Germinal center (tissue), 1 donor: Measurements from ENCODE around the gene ADAM21.
"Not testable (repeated sequence)": the region's sequence is repeated elsewhere in the genome, so short reads cannot be mapped to it uniquely, and the experiment has no call there.

ENCODE experiments used
- DNase-seq: peaks from one replicate; pipeline ENCODE4 v3.0.0; 2012; ENCODE audit warnings: mixed read lengths, low spot score

ADAM21 gene

DNA sequence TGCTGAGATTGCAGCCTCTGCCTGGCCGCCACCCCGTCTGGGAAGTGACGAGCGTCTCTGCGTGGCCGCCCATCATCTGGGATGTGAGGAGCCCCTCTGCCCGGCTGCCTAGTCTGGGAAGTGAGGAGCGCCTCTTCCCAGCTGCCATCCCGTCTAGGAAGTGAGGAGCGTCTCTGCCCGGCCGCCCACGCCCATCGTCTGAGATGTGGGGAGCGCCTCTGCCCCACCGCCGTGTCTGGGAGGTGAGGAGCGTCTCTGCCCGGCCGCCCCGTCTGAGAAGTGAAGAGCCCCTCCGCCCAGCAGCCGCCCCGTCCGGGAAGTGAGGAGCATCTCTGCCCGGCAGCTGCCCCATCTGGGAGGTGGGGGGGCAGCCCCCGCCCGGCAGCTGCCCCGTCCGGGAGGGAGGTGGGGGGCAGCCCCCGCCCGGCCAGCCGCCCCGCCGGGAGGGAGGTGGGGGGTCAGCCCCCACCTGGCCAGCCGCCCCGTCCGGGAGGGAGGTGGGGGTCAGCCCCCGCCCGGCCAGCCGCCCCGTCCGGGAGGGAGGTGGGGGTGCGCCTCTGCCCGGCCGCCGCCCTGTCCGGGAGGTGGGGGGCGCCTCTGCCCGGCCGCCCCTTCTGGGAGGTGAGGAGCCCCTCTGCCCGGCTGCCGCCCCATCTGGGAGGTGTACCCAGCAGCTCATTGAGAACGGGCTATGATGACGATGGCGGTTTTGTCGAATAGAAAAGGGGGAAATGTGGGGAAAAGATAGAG, 25.6 kb downstream of the ADAM21 start:
- not testable (repeated sequence) for DNase-seq

DNA sequence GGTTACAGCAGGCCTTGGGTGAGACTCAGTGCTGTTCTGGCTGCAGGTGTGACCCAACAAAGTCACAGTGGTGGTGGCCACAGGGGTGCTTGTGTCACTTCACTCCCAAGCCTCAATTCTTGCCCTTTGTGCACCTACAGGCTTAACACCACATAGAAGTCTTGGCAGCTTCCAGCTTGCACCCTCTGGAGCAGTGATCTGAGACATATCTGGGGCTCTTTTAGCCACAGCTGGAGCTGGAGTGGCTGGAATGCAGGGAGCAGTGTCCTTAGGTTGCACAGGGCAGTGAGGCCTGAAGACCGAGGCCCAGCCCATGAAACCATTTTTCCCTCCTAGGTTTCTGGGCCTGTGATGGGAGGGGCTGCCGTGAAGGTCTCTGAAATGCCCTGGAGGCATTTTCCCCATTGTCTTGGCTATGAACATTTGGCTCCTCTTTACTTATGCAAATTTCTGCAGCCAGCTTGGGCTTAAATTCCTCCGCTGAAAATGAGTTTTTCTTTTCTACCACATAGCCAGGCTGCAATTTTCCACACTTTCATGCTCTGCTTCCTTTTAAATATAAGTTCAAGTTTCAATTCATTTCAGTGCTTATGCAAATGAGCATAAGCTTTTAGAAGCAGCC, 37.7 kb downstream of the ADAM21 start:
- DNase-seq, result no peak

DNA sequence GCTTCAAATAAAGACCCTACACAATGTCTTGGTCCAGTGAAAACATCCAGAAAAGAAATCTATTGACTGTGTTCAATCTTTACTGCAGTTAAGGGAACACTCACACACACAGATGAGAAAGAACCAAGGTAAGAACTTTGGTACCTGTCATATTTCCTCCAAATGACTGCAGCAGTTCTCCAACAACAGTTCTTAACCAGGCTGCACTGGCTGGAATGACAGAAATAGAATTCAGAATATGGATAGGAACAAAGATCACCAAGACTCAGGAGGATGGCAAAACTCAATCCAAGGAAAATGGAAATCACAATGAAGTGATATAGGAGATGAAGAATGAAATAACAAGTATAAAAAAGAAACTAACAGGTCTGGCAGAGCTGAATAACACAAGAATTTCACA, 46.2 kb downstream of the ADAM21 start:
- no peak for DNase-seq
